ENCODE data around the gene UBE4A.

- TF ChIP-seq CTCF (optimal IDR thresholded peaks at IDR 0.05 in 1 of 3, IDR thresholded peaks at IDR 0.05 in 1 of 3, conservative IDR thresholded peaks at IDR 0.05 in 1 of 3; ENCODE audit: extremely low read depth in 1 of 3, insufficient read depth in 2 of 3, low read length in 3 of 3) (no peak), EZH2 (IDR thresholded peaks at IDR 0.05; ENCODE audit: low read length) (no peak)
Measured at GRCh38 chr11:118411530-118411929, 52.1 kb downstream of the UBE4A start.

All from keratinocyte (primary cell).